ENCODE results near the gene LIMK2.
"Not testable (repeated sequence)": the region's sequence is repeated elsewhere in the genome, so short reads cannot be mapped to it uniquely, and the experiment has no call there.

LIMK2 gene

DNA sequence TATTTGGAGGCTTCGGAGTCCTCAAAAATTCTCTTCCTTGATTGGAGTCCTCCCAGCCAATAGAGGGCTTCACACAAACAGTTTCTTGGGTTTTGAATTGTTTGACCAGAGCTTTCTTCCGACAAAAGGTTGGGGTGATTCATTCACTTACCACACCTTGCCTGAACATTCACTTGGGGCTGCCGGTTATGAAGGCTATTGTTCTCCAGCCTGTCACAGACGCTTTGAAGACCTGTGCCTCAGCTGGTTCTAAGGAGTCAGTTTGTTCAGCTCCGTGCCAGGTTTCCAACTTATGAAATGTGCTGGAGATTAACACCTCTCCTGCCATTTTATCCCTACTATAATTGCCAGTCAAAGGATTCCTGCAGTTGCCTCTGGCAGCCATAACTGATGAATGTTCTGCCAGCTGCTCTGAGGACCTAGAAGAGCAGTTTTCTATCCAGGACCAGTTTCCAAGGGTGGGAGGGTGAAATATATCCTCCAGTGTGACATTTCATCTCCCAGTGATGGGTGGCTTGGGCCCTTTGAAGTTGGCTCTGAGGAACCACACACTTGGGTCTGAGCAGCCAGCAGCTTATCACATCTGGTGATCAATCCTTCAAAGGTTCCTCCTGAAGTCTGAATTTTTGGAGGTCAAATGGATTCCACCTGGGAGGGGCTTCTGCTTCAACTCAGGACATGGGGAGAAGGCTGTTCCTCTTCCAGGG lies 31.4 kb downstream of the LIMK2 start:
- no peak overlapping the region for H2AFZ ChIP-seq (ENCODE audit: low read length)
- no peaks in the 10 kb centered on the region for H4K20me1 ChIP-seq (ENCODE audit: insufficient read depth, low read length)
- peaks cover 2% of the 10 kb centered on the region for H3F3A ChIP-seq (ENCODE audit: insufficient read depth, low read length)
- H3K36me3 ChIP-seq (replicated peaks; ENCODE audit: insufficient read depth, low read length) = no peaks in the 10 kb centered on the region
- no peak overlapping the region for H3K9ac ChIP-seq (ENCODE audit: low read length)
- no peak for DNase-seq
- H3K27ac ChIP-seq (ENCODE audit: low read length) = no peak overlapping the region
- H3K4me2 ChIP-seq (ENCODE audit: low read depth, low read length) = no peak overlapping the region
- peaks cover 73% of the 10 kb centered on the region for H3K79me2 ChIP-seq (ENCODE audit: low read length)
- H3K4me3 ChIP-seq (ENCODE audit: low read length) = no peak overlapping the region
- H3K27me3 ChIP-seq (replicated peaks; ENCODE audit: insufficient read depth, low read length) = no peaks in the 10 kb centered on the region
- TF ChIP-seq EZH2 (optimal IDR thresholded peaks at IDR 0.05; ENCODE audit: low read depth, low read length) (no peak), EZH2phosphoT487 (IDR thresholded peaks at IDR 0.05; ENCODE audit: low read length) (no peak), CTCF (IDR thresholded peaks at IDR 0.05; ENCODE audit: low read length) (no peak)
- no peaks in the 10 kb centered on the region for H3K9me2 ChIP-seq (replicated peaks; ENCODE audit: insufficient read depth, low read length)
- peaks cover 7% of the 10 kb centered on the region for H3K4me1 ChIP-seq (ENCODE audit: low read length)
- no peaks in the 10 kb centered on the region for H3K9me3 ChIP-seq (replicated peaks; ENCODE audit: insufficient read depth, low read length)

- Histone ChIP-seq H2AFZ (ENCODE audit: low read length) (no peak overlapping the region), H3K9me3 (replicated peaks; ENCODE audit: insufficient read depth, low read length) (no peaks in the 10 kb centered on the region), H3K9me2 (replicated peaks; ENCODE audit: insufficient read depth, low read length) (no peaks in the 10 kb centered on the region), H4K20me1 (ENCODE audit: insufficient read depth, low read length) (no peaks in the 10 kb centered on the region), H3K4me3 (ENCODE audit: low read length) (no peak overlapping the region), H3K4me2 (ENCODE audit: low read depth, low read length) (no peak overlapping the region), H3K9ac (ENCODE audit: low read length) (no peak overlapping the region), H3K27ac (ENCODE audit: low read length) (no peak overlapping the region), H3K36me3 (replicated peaks; ENCODE audit: insufficient read depth, low read length) (no peaks in the 10 kb centered on the region), H3K27me3 (replicated peaks; ENCODE audit: insufficient read depth, low read length) (no peaks in the 10 kb centered on the region), H3K4me1 (ENCODE audit: low read length) (no peaks in the 10 kb centered on the region), H3F3A (ENCODE audit: insufficient read depth, low read length) (no peaks in the 10 kb centered on the region), H3K79me2 (ENCODE audit: low read length) (peaks cover 72% of the 10 kb centered on the region)
- TF ChIP-seq EZH2phosphoT487 (IDR thresholded peaks at IDR 0.05; ENCODE audit: low read length) (no peak), CTCF (IDR thresholded peaks at IDR 0.05; ENCODE audit: low read length) (no peak), EZH2 (optimal IDR thresholded peaks at IDR 0.05; ENCODE audit: low read depth, low read length) (no peak)
- DNase-seq = no peak
Measured at GRCh38 chr22:31244046-31244942, 32.2 kb downstream of the LIMK2 start.

- Histone ChIP-seq H3K36me3 (replicated peaks; ENCODE audit: insufficient read depth, low read length) (no peaks in the 10 kb centered on the region), H3K4me1 (ENCODE audit: low read length) (no peaks in the 10 kb centered on the region)
Measured at GRCh38 chr22:31244943-31245451, 32.9 kb downstream of the LIMK2 start.

GRCh38 chr22:31245998-31246397 lies 33.9 kb downstream of the LIMK2 start:
- H3K4me3 ChIP-seq (ENCODE audit: low read length); H4K20me1 ChIP-seq (ENCODE audit: insufficient read depth, low read length); H3K9me3 ChIP-seq (replicated peaks; ENCODE audit: insufficient read depth, low read length); H3K9me2 ChIP-seq (replicated peaks; ENCODE audit: insufficient read depth, low read length); H3K9ac ChIP-seq (ENCODE audit: low read length); H3K4me2 ChIP-seq (ENCODE audit: low read depth, low read length); H3K27me3 ChIP-seq (replicated peaks; ENCODE audit: insufficient read depth, low read length); H3K4me1 ChIP-seq (ENCODE audit: low read length); H3F3A ChIP-seq (ENCODE audit: insufficient read depth, low read length); H3K27ac ChIP-seq (ENCODE audit: low read length); H3K36me3 ChIP-seq (replicated peaks; ENCODE audit: insufficient read depth, low read length); H2AFZ ChIP-seq (ENCODE audit: low read length); DNase-seq: not testable (repeated sequence)
- H3K79me2 ChIP-seq (ENCODE audit: low read length) = peaks cover 69% of the 10 kb centered on the region

More at GRCh38 chr22:31244943-31245451, 32.9 kb downstream of the LIMK2 start:
- no peaks in the 10 kb centered on the region for H3F3A ChIP-seq (ENCODE audit: insufficient read depth, low read length)
- no peak overlapping the region for H3K4me3 ChIP-seq (ENCODE audit: low read length)
- no peak overlapping the region for H3K27ac ChIP-seq (ENCODE audit: low read length)
- no peaks in the 10 kb centered on the region for H3K9me3 ChIP-seq (replicated peaks; ENCODE audit: insufficient read depth, low read length)
- H3K79me2 ChIP-seq (ENCODE audit: low read length) = peaks cover 72% of the 10 kb centered on the region
- no peaks in the 10 kb centered on the region for H3K9me2 ChIP-seq (replicated peaks; ENCODE audit: insufficient read depth, low read length)
- TF ChIP-seq CTCF (IDR thresholded peaks at IDR 0.05; ENCODE audit: low read length) (no peak), EZH2 (optimal IDR thresholded peaks at IDR 0.05; ENCODE audit: low read depth, low read length) (no peak), EZH2phosphoT487 (IDR thresholded peaks at IDR 0.05; ENCODE audit: low read length) (no peak)
- H2AFZ ChIP-seq (ENCODE audit: low read length) = no peak overlapping the region
- no peak for DNase-seq
- no peak overlapping the region for H3K9ac ChIP-seq (ENCODE audit: low read length)
- no peaks in the 10 kb centered on the region for H3K27me3 ChIP-seq (replicated peaks; ENCODE audit: insufficient read depth, low read length)
- no peaks in the 10 kb centered on the region for H4K20me1 ChIP-seq (ENCODE audit: insufficient read depth, low read length)
- H3K4me2 ChIP-seq (ENCODE audit: low read depth, low read length) = no peak overlapping the region
